Erythroblast (primary cell): ENCODE results near the gene DSG4.

Experiments used
- GATA1 ChIP-seq: IDR thresholded peaks from 2 replicates; pipeline ENCODE4 v1.6.1; 2011; ENCODE audit warnings: low read depth, mild to moderate bottlenecking, control low read depth, low read length, moderate library complexity
- POLR2A ChIP-seq: IDR thresholded peaks from 2 replicates; pipeline ENCODE4 v1.6.1; 2011; ENCODE audit warnings: mild to moderate bottlenecking, low read length

- TF ChIP-seq POLR2A (no peak), GATA1 (no peak)
Observed at GRCh38 chr18:31382107-31382506, 5.5 kb downstream of the DSG4 start.
